HepG2 (cell line): Measurements from ENCODE around the gene CCDC57. TPM values are rescaled to one million over a fixed set of nuclear protein-coding genes. Genes with fewer than 3 reads are reported as not detected.

Experiments
- JARID2 ChIP-seq: sonication (generic); formaldehyde crosslinking; IDR thresholded peaks from 2 replicates; pipeline ENCODE4 v1.8.1; 2023; ENCODE audit warnings: missing genetic modification reagents, inconsistent platforms; ENCODE audit not compliant: insufficient replicate concordance
- PAXIP1 ChIP-seq: sonication (generic); formaldehyde crosslinking; conservative IDR thresholded peaks from 2 replicates; pipeline ENCODE4 v1.4.0; 2020; ENCODE audit warnings: mild to moderate bottlenecking, missing genetic modification reagents, moderate library complexity
- RBM22 ChIP-seq: fragments of 200-400 bp; formaldehyde crosslinking; optimal IDR thresholded peaks from 2 replicates; pipeline ENCODE3; 2017; ENCODE audit warnings: mild to moderate bottlenecking, low read length, moderate library complexity
- SIN3A ChIP-seq: IDR thresholded peaks from 2 replicates; pipeline ENCODE4 v1.6.1; 2011; ENCODE audit warnings: low read depth, mild to moderate bottlenecking, control low read depth, low read length, borderline replicate concordance
- SSRP1 ChIP-seq: IDR thresholded peaks from 2 replicates; pipeline ENCODE4 v1.6.1; 2016; ENCODE audit warnings: control low read depth
- ZNF570 ChIP-seq: sonication (generic); formaldehyde crosslinking; IDR thresholded peaks from 2 replicates; pipeline ENCODE4 v1.4.0; 2020; ENCODE audit warnings: mild to moderate bottlenecking, missing genetic modification reagents, borderline replicate concordance
- ZNF83 ChIP-seq: sonication (generic); formaldehyde crosslinking; IDR thresholded peaks from 2 replicates; pipeline ENCODE4 v1.4.0; 2020; ENCODE audit warnings: missing genetic modification reagents, mild to moderate bottlenecking, borderline replicate concordance
- polyA plus RNA-seq, 8 experiments: library from polyadenylated mRNA; depleted of rRNA in 3 of 8; stranded (reverse) in 7 of 8; unstranded in 1 of 8; fragments of >200 nt; fragmentation: Illumina TruSeq in 4 of 8; extraction: Trizol in 4 of 8; gene quantifications; 2 replicates each; pipeline versions ENCODE4 v1.2.1 to v1.2.3, GENCODE V29; 2011 to 2016; ENCODE audit warnings: low read depth in 4 of 8, missing spikeins in 1 of 8, mixed read lengths in 1 of 8; ENCODE audit not compliant: insufficient read depth in 1 of 8
- total RNA-seq, 5 experiments: library from RNA; depleted of rRNA; stranded (reverse); fragments of >200 nt; fragmentation: Illumina TruSeq; extraction: Trizol; gene quantifications; 2 replicates each; pipeline ENCODE4 v1.2.3, GENCODE V29; 2016; ENCODE audit warnings: low read depth in 1 of 5

The CCDC57 gene
- total and polyA plus RNA-seq, 2 of the 13 experiments (the other 11 are each of a cell fraction or from before 2014, with no cell fraction given): 59.3 to 59.9 TPM

- TF ChIP-seq ZNF83: no peak
- TF ChIP-seq ZNF570: no peak
- peak; percentile 0 for TF ChIP-seq RBM22
- no peak for TF ChIP-seq PAXIP1 (CRISPR knock-in tag)
- TF ChIP-seq SIN3A: peak; percentile 22; the same call in 1 of the 2 replicates
- TF ChIP-seq JARID2 (CRISPR knock-in tag): peak; percentile 19
- no peak for TF ChIP-seq SSRP1 (CRISPR knock-in tag)
Observed at GRCh38 chr17:82235056-82235774, 22.6 kb upstream of the CCDC57 start (continued).
